OCI-LY7 (cell line): ENCODE results near the gene MYO1B. TPM values are rescaled to one million over a fixed set of nuclear protein-coding genes. Genes with fewer than 3 reads are reported as not detected.

Experiments used
- BruUV-seq: library from RNA; stranded (reverse); fragments of 400-500 nt; replicated peaks from 2 replicates; lab custom pipeline; 2021; lab: Mats Ljungman, UMichigan
- CTCF ChIA-PET: fragments of 300-600 bp; sonication (Branson Sonifier 250); formaldehyde crosslinking; loops from one replicate; lab custom pipeline; 2022; ENCODE audit warnings: antibody characterized with exemption; ENCODE audit not compliant: unreplicated experiment; lab: Charles Lee
- POLR2A ChIA-PET: fragments of 300-600 bp; sonication (Branson Sonifier 250); formaldehyde crosslinking; loops from one replicate; lab custom pipeline; 2022; ENCODE audit warnings: antibody characterized with exemption; lab: Charles Lee
- DNase-seq: peaks from one replicate; pipeline ENCODE4 v3.0.0-alpha.2; 2015; ENCODE audit warnings: low spot score
- H2AFZ ChIP-seq: fragments of 200-600 bp; sonication (generic), shearing (Covaris generic); 2 replicates; pipeline ENCODE4 v1.6.1; 2014; ENCODE audit warnings: mild to moderate bottlenecking, antibody characterized with exemption, low read length, moderate library complexity
- H3K27ac ChIP-seq: fragments of 200-600 bp; sonication (generic); 2 replicates; pipeline ENCODE4 v1.5.1; 2014; ENCODE audit warnings: mixed run types, low read depth, mild to moderate bottlenecking, moderate library complexity, low read length, inconsistent platforms; ENCODE audit not compliant: poor library complexity, severe bottlenecking
- H3K36me3 ChIP-seq: fragments of 200-600 bp; sonication (generic); 2 replicates; pipeline ENCODE4 v1.6.1; 2014; ENCODE audit warnings: mild to moderate bottlenecking, antibody characterized with exemption, low read length, moderate library complexity, mixed read lengths; ENCODE audit not compliant: insufficient read depth
- H3K4me1 ChIP-seq: fragments of 200-600 bp; sonication (generic); 2 replicates; pipeline ENCODE4 v1.5.1; 2014; ENCODE audit warnings: mild to moderate bottlenecking, low read length; ENCODE audit not compliant: insufficient read depth, poor library complexity, severe bottlenecking
- H3K4me2 ChIP-seq: fragments of 200-600 bp; sonication (generic); 2 replicates; pipeline ENCODE4 v1.6.1; 2014; ENCODE audit warnings: mild to moderate bottlenecking, low read length
- H3K4me3 ChIP-seq: fragments of 200-600 bp; sonication (generic); 2 replicates; pipeline ENCODE4 v1.5.1; 2014; ENCODE audit warnings: mild to moderate bottlenecking, low read depth, low read length; ENCODE audit not compliant: poor library complexity, severe bottlenecking
- H3K79me2 ChIP-seq: fragments of 200-600 bp; sonication (generic); 2 replicates; pipeline ENCODE4 v1.6.1; 2016; ENCODE audit warnings: low read depth, mild to moderate bottlenecking, low read length, moderate library complexity, mixed read lengths; ENCODE audit not compliant: insufficient read depth
- H3K9me2 ChIP-seq: fragments of 200-600 bp; sonication (generic); 2 replicates; pipeline ENCODE4 v1.6.1; 2016; ENCODE audit warnings: mild to moderate bottlenecking, low read length, mixed read lengths; ENCODE audit not compliant: insufficient read depth
- H3K9me3 ChIP-seq: fragments of 200-600 bp; sonication (generic); 2 replicates; pipeline ENCODE4 v1.6.1; 2014; ENCODE audit warnings: mild to moderate bottlenecking, mixed run types, low read length, mixed read lengths
- H4K20me1 ChIP-seq: fragments of 200-600 bp; sonication (generic); 2 replicates; pipeline ENCODE4 v1.6.1; 2014; ENCODE audit warnings: mild to moderate bottlenecking, antibody characterized with exemption, low read length, moderate library complexity, mixed read lengths; ENCODE audit not compliant: insufficient read depth
- EZH2phosphoT487 ChIP-seq: fragments of 200-600 bp; sonication (generic); IDR thresholded peaks from 2 replicates; pipeline ENCODE4 v1.6.1; 2018; ENCODE audit warnings: low read depth, borderline replicate concordance, mild to moderate bottlenecking, mixed run types, antibody characterized with exemption, low read length, moderate library complexity, mixed read lengths
- intact Hi-C: fragments of 100-400 bp; cut with micrococcal nuclease; formaldehyde crosslinking; loops from one replicate; pipeline ENCODE4 v1.10.0; 2022; ENCODE audit not compliant: unreplicated experiment
- total RNA-seq, 2 experiments: library from RNA; depleted of rRNA in 1 of 2; stranded (reverse); fragments of >200 nt in 1 of 2; shearing (Covaris generic) in 1 of 2; gene quantifications; 2 replicates each; pipeline ENCODE4 v1.2.3, GENCODE V29; 2014 to 2022
- TF ChIP-seq, protein P1 (sequence below): fragments of 200-600 bp; sonication (generic); conservative IDR thresholded peaks from 2 replicates; pipeline ENCODE4 v1.5.1; 2014; ENCODE audit warnings: mild to moderate bottlenecking, antibody characterized with exemption, low read length, moderate library complexity, mixed read lengths

The MYO1B gene
- total RNA-seq, 2 experiments from 2014 or later = not detected

DNA sequence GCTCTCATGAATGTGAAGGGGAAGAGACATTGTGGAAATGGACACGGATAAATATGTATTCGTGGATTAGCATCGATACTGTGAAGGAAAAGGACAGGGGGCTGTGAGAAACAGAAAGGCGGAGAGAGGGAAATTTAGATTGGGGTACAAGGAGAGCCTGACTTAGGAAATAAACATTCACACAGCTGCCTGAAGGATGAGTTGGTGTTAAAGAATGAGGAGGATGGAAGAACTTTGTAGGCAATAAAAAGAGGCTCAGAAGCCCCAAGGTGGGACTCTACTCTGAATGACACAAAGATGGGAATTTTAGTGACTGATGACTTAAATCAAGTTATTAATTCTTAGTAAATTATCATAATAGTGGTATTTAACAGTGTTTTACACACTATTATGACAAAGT lies 10.1 kb downstream of the MYO1B start:
- H3K9me2 ChIP-seq = no peaks in the 10 kb centered on the region
- no peaks in the 10 kb centered on the region for H3K4me1 ChIP-seq
- no peak overlapping the region for H2AFZ ChIP-seq
- TF ChIP-seq, protein P1, sequence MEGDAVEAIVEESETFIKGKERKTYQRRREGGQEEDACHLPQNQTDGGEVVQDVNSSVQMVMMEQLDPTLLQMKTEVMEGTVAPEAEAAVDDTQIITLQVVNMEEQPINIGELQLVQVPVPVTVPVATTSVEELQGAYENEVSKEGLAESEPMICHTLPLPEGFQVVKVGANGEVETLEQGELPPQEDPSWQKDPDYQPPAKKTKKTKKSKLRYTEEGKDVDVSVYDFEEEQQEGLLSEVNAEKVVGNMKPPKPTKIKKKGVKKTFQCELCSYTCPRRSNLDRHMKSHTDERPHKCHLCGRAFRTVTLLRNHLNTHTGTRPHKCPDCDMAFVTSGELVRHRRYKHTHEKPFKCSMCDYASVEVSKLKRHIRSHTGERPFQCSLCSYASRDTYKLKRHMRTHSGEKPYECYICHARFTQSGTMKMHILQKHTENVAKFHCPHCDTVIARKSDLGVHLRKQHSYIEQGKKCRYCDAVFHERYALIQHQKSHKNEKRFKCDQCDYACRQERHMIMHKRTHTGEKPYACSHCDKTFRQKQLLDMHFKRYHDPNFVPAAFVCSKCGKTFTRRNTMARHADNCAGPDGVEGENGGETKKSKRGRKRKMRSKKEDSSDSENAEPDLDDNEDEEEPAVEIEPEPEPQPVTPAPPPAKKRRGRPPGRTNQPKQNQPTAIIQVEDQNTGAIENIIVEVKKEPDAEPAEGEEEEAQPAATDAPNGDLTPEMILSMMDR = no peak
- TF ChIP-seq EZH2phosphoT487 = no peak
- no peak for DNase-seq
- intact Hi-C loops = no loop called here
- H3K9me3 ChIP-seq = no peaks in the 10 kb centered on the region
- no peak overlapping the region for H3K27ac ChIP-seq
- no peaks in the 10 kb centered on the region for H3K79me2 ChIP-seq
- ChIA-PET POLR2A (no interaction called here), CTCF (no interaction called here)
- no peaks in the 10 kb centered on the region for H3K36me3 ChIP-seq
- no TSS peak for BruUV-seq
- H4K20me1 ChIP-seq = no peaks in the 10 kb centered on the region
- H3K4me2 ChIP-seq = no peak overlapping the region
- no peak overlapping the region for H3K4me3 ChIP-seq

DNA sequence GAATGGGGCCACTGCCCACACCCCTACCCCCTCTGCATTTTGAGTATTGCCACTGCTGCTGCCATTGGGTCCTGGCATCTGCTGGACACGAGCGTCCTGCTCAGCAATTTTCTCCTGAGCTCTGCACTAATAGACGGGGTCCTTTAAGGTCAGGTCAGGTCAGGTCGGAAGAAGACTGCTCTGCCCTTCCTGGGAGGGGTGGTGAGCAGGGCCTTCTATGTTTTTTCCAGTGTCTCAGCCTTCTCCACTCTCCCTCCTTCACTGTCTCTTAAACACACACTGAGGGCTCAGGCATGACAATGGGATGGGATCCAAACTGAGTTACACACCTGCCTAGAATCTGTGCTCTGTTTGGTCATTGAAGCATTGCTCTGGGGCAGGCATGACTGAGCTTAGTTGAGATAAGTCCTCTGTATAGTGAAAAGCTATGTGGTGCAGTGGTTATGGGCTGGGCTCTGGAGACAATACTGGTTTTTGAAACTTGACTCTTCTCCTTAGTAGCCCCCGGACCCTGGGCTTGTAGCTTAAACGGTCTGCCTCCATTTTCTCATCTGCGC lies 10.6 kb downstream of the MYO1B start:
- no peak overlapping the region for H3K4me2 ChIP-seq
- BruUV-seq = no TSS peak
- no peak overlapping the region for H3K4me3 ChIP-seq
- H3K79me2 ChIP-seq = no peaks in the 10 kb centered on the region
- POLR2A ChIA-PET = no interaction called here
- TF ChIP-seq, protein P1 = no peak
- no peak for TF ChIP-seq EZH2phosphoT487
- CTCF ChIA-PET = no interaction called here
- H3K36me3 ChIP-seq = no peaks in the 10 kb centered on the region
- H3K27ac ChIP-seq = no peak overlapping the region
- no peak overlapping the region for H2AFZ ChIP-seq
- no peaks in the 10 kb centered on the region for H3K4me1 ChIP-seq
- no peaks in the 10 kb centered on the region for H3K9me2 ChIP-seq
- DNase-seq = no peak
- intact Hi-C loops = no loop called here
- H4K20me1 ChIP-seq = no peaks in the 10 kb centered on the region
- no peaks in the 10 kb centered on the region for H3K9me3 ChIP-seq

DNA sequence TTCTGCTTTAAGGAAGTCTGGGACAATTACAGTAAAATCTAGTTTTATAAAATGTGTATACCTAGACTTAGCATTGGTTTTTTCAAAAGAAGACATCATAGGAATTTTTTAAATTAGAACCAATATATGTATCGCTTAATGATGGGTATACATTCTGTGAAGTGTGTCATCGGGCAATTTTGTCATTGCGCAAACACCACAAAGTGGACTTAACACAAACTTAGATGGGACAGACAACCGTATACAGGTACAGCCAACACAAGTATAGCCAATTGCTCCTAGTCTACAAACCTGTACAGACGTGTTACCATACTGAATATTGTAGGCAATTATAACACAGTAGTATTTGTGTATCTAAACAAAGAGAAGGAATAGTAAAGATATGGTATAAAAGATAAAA lies 12.7 kb downstream of the MYO1B start:
- Histone ChIP-seq H3K4me2 (no peak overlapping the region), H4K20me1 (no peaks in the 10 kb centered on the region), H3K4me3 (no peak overlapping the region), H3K27ac (no peak overlapping the region), H3K79me2 (no peaks in the 10 kb centered on the region), H3K9me2 (no peaks in the 10 kb centered on the region), H3K36me3 (no peaks in the 10 kb centered on the region), H3K4me1 (no peaks in the 10 kb centered on the region), H3K9me3 (no peaks in the 10 kb centered on the region), H2AFZ (no peak overlapping the region)
- POLR2A ChIA-PET = interaction anchor here (0.6 kb wide), 1 partner anchor 772 kb away, joined by 5 read pairs; no protein-coding TSS in a partner anchor
- TF ChIP-seq EZH2phosphoT487 = no peak
- TF ChIP-seq, protein P1 = no peak
- no peak for DNase-seq
- CTCF ChIA-PET = no interaction called here
- BruUV-seq = no TSS peak
- intact Hi-C loops = no loop called here
